ENCODE measurements around the gene LETM1.

DNA sequence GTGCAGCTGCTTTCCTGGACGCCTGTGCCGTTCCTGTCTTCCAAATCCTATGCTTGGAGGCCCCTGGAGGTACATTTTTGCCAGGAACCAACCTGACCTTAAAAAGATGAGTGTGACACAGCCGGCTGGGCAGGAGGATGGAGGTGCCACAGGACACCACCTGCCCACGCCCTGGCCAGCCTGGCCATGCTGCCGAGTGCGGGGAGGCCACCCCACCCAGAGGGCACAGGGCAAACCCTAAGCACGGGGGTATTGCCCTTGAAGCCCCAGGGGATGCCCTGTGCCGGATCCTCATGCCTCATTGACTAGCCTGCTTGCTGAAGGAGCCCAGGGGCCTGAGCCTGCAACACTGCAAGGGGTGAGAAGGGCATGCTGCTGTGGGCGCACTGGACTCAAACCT is 42.7 kb downstream of the LETM1 start:
- TF ChIP-seq, protein P1, sequence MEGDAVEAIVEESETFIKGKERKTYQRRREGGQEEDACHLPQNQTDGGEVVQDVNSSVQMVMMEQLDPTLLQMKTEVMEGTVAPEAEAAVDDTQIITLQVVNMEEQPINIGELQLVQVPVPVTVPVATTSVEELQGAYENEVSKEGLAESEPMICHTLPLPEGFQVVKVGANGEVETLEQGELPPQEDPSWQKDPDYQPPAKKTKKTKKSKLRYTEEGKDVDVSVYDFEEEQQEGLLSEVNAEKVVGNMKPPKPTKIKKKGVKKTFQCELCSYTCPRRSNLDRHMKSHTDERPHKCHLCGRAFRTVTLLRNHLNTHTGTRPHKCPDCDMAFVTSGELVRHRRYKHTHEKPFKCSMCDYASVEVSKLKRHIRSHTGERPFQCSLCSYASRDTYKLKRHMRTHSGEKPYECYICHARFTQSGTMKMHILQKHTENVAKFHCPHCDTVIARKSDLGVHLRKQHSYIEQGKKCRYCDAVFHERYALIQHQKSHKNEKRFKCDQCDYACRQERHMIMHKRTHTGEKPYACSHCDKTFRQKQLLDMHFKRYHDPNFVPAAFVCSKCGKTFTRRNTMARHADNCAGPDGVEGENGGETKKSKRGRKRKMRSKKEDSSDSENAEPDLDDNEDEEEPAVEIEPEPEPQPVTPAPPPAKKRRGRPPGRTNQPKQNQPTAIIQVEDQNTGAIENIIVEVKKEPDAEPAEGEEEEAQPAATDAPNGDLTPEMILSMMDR (IDR thresholded peaks at IDR 0.05), result no peak
- TF ChIP-seq POLR2AphosphoS5 (IDR thresholded peaks at IDR 0.05; ENCODE audit: insufficient read depth in 1 of 2, low read depth in 1 of 2), result no peak
- TF ChIP-seq POLR2A (IDR thresholded peaks at IDR 0.05), result no peak
